ENCODE data around the gene KIDINS220.

KIDINS220 gene

DNA sequence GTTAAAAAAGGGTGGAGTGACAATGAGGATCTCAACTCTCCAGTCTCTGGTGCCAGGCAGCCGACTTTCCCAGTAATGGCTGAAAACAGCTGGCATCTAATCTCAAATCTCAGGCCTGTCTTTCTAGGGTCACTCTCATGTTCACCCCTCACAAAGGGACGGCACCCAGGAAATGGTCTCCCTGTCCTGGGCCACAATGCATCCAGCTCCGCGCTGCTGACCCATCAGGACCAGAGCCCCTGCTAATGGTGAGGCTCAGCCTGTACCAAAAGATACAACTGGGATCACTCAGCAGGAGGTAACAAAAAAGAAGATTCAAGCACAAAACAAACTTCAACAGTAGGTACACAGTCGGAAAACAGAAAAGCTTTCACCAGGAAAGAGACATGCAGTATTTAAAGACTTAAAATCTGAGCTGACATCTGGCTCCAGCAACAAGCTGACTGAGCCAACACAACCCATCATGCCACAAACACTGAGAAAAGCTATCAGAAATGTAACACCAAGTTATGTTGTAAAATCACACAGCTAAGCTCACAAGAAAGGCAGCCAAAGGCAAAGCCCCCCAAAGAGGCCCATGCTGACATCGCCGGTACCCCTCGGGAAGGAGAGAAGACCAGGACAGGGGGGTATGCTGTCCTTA lies 13.6 kb upstream of the KIDINS220 start:
- DNase-seq = no peak

DNA sequence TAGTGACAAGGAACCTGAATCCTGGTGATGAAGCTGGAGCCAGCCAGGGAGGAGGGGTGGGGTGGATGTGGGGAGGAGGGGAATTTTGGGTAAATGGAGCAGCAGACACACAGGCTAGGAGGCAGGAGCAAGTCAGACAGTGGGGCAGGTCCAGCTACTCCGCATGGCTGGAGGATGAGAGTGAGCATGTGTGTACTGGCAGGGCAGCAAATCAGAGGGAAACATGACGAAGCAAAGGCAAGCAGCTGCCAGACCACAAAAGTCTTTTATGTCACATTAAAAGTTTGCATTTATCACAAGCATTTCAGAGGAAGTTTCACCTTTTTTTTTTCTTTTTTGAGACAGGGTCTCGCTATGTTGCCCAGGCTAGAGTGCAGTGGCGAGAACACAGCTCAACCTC lies 11.9 kb upstream of the KIDINS220 start:
- DNase-seq = no peak

DNA sequence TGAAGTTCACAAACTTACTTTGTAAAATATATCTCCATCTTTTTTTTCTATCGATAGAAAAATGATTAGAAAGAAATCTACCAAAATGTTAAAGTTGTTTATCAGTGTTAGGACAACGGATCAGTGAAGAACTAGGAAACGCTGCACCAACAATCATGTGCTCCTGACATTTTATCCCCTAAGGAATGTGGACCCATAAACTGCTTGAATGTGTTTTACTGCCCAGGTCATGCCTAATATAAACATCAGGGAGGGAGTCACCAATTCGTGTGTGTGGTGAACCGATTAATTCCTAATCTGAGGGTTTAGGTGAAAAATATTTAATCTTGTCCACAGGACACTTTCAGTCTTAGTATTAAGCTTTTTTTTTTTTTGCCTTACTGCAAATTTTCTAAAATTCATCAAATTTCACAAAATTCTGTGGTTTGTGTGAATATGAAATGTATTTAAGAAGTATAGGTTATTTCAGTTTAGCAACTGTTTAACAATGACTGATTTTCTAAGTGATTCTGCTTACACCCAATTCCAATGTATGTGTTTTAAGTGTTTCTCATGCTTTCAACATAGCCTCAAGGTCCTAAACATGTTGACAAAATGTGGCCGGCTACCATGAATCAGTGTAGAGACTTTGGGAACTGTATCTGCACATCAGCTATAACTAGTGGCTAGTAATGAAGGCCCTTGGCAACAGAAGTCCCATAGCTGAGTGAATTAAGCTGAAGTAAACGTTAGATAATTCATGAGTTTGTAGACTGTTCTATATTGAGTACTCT lies 11.1 kb upstream of the KIDINS220 start:
- no peak for DNase-seq

DNA sequence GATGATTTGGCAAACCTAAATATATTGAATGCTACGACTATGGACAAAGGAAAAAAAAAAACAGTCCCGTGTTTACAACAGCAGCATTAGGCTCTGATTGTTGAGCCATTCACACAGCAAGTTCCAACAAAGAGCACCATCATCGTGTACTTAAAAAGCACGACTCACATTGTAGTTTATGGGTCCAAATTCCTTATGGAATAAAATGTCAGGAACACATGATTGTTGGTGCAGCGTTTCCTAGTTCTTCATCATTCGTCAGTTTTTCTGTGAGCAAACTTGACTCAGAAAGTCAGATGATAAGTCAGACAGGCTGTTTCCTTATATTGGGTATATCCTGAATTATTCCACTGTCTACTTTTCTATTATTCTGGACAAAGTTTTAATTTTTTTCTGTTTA lies 10.0 kb upstream of the KIDINS220 start:
- DNase-seq = no peak

DNA sequence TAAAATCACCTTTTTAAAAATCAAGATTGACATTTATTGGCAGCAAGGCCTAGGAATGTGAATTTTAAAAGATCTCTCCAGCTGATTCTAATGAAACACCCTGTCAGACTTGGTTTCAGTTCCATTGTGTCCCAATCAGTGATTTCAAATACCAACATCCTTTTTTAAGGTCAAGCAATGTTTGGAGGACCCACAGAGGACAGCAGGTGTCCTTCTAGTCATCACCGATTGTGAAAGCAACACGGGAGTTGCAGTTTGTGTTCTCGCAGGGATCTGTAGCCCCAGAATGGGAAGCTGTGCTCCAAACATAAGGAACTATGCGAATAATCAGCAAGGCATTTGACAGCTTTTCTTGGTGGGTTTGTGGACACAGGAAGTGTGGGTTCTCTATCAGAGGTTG lies 4.5 kb upstream of the KIDINS220 start:
- DNase-seq = no peak

DNA sequence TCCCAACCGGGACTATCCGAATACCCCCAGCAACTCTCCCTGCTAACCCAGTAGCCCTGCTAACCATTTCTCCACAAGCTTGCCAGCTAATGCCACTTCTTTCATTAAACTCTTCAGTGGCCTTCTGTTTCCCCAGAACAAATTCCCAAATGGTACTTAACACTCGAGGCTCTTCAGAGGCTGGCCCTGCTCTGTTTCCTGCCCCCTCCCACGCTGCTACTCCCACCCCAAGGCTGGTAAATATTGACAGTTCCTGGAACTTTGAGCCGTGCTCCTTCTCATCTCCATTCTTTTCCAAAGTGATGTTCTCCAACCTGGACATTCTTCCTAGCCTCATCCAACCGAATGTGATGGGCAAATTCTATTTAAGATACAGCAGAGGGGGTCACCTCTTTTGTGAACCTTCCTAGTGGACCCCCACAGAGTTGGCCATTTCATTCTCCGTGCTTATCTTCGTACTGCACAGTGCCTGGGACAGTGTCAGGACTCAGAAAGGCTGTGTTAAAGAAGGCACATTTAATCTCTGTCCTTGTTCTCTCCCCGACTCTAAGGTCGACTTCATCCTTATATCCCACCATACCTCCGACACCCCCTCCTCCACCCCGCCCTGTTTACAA lies 3.2 kb upstream of the KIDINS220 start:
- DNase-seq = no peak

DNA sequence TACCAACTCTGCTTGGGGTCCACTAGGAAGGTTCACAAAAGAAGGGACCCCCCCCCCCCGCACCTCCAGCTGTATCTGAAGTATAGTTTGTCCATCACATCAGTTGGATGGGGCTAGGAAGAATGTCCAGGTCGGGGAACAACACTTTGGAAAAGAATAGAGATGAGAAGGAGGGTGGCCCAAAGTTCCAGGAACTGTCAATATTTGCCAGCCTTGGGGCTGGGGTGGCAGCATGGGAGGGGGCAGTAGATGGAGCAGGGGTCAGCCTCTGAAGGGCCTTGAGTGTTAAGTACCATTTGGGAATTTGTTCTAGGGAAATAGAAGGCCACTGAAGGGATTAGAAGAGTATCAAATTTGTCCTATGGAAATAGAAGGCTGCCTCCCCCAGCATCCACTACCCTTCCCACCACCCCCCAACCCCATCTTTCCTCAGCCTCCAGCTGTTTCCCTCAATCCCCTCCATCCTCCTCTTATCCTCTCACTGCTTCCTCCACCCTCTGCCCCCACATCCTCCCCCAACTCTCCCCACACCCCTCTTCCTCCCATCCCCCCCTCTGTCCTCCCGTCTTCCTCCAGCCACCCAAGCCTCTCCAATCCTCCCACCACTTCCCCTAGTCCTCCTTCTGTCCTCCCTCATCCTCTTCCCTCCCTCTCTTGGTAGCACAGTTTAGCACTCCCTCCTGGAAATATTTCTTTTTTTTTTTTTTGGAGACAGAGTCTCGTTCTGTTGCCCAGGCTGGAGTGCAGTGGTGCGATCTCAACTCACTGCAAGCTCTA lies 2.0 kb upstream of the KIDINS220 start:
- no peak for DNase-seq

DNA sequence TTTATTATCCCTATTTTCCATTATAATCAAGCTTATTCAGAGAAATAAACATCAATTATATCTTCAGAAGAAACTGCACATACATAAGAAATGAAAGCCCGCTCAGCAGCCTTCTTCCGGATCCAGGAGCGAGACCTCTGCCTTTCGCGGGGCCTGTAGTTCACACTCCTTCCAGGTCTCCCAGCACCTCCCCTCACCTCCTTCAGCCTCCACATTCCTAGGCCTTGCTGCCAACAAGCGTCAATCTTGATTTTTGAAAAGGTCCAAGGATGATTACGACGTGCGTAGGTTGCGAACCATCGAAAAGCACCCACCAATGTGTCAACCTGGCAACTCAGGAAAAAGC lies 355 bp upstream of the KIDINS220 start:
- DNase-seq = no peak

DNA sequence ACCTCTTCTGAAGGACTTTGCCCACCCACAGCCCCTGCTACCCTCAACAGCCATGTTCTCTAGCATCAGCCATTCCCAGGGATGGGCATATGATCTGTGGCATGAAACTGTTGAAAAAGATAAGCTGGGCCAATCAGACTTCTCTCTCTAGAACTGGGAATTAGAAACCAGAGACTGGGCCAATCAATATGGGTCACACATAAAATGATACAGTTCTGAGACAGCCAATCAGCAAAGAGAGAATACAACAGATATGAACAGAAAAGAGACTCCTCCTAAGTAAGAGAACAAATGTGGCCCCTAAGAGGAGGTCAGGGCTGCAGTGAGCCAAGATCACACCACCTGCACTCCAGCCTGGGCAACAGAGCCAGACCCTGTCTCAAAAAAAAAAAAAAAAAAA lies 2.1 kb downstream of the KIDINS220 start:
- no peak for DNase-seq

DNA sequence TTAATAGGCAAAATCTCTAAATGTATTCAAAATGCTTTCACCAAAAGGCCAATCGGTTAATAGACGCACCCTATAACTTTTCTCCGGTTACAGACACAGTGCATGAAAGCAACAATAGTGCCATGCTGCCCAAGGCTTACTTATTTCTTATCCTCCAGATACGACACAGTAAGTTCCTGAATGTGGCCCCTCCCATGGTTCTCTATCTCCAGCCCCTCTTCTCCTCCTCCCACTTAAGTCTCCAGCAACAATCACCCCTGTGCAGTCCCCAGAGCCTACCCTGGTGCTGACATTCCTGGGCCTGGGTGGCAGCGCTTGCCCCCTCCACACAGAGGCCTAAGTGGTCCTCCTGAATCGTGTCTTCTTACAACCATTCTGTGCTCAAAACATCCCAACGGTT lies 3.6 kb downstream of the KIDINS220 start:
- DNase-seq = no peak

DNA sequence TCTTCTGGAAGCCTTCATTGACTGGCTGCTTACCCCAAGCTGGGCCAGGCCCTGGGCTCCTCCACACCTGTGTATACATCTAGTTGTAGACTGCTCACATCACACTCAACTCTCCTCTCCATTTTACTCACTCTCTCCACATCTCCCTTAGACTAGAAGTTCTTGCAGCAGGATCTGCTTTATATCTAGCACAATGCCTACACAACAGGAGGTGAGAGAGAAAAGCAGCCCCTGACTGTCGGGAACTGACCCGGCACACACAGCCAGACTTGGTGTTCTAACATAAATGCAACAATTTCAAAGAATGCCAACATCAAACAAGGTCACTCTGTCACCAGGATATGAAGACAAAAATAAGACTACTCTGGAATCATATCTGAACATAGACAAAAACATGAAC lies 5.9 kb downstream of the KIDINS220 start:
- DNase-seq = no peak

DNA sequence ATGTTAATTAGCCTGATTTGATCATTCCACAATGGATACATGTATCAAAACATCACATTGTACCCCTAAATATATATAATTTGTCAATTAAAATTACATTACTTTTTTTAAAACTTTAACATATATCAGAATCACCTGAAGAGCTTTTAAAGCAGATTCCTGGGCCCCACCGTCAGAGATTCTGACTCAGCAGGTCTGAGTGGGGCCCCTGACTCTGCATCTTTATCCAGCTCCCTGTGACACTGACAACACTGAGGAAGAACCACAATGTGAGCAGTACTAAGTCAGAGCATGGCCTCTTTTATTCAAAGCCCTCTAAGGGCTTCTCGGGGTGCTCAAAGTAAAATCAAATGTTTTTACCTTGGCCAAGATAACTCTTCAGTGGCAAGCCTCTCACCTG lies 9.7 kb downstream of the KIDINS220 start:
- no peak for DNase-seq

DNA sequence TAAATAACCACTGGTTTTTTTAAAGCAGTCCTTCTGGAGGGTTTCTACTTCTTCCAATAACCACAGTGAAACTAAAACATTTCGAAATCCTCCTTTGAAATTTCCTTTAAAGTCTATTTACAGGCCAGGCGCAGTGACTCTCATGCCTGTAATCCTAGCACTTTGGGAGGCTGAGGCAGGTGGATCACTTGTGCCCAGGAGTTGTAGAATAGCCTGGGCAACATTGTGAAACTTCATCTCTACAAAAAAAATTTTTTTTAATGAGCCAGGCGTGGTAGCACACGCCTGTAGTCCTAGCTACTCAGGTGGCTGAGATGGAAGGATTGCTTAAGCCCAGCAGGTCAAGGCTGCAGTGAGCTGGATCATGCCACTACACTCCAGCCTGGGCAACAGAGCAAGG lies 15.2 kb downstream of the KIDINS220 start:
- DNase-seq = no peak

DNA sequence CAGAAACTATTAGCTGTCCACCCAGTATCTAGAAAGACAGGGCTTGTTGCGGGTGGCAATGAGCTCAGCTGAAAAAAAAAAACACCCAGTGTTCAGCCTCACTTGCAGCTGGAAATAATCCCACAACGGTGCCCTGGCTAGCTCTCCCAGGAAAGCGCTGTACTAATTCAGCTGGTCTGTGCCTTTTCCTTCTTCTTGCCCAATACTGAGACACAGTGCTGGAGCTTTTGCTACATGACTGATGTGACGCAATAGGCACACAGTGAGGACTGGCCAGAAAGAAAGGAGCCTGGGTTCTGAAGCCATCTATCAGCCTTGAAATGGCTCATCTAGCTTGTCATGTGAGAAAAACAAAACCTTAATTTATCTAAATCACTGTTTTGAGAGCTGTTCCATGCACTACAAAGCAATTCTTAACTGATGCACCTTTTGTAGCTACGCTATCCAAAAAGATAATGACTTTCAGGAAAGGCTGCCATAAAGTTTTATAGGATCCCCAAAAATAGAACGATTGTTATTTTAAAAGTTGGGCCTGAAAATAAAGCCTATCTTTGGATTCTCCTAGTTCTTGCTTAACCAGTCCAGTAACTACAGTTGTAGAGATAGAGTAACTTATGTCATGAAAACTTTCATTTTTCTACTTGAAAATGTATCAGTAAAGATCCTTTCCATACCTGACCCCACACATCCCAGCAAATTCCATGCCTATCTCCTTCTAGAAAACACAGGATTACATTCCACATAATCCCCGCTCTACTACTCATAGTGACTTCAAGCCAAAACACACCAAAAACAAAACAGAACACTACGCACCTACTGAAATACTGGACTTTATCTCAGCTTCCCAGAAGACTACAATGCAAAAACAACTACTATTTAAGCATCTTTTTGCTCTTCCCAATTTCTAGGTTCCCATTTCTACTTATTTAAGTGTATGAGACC lies 15.9 kb downstream of the KIDINS220 start:
- no peak for DNase-seq

DNA sequence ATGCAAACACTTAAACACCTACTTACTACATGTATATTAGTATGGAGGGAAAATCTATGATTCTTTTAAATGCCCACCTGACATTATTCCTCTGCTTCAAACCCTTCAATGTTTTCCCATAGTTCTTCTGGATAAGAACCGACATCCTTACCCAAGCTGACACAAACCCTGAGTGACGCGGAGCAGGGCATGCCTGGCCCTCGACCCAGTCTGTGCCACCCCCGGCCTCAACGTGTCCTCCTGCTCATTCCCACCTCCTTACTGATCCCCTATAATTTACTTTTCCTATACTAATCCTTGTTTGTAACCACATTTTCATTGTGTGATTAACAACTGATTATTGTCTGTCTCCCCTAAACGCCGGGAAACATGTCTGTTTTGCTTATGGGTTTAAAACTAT lies 17.5 kb downstream of the KIDINS220 start:
- no peak for DNase-seq

DNA sequence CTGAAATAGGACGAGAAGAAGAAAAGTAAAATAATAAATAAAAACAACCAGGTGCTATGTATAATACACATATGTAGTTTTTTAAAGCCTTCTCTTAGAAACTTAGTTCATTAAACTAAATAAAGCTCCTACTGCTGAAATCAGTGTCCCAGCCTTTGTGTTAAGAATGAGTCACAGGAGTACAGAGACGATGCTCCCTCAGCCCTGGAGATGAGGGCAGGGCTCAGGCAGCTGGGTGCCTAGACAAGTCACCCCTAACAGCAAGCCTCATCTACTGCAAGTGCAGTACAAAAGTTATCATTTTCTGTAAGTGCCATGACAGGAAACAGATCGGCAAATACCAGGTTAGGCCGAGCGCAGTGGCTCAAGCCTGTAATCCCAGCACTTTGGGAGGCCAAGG lies 18.2 kb downstream of the KIDINS220 start:
- DNase-seq = no peak

DNA sequence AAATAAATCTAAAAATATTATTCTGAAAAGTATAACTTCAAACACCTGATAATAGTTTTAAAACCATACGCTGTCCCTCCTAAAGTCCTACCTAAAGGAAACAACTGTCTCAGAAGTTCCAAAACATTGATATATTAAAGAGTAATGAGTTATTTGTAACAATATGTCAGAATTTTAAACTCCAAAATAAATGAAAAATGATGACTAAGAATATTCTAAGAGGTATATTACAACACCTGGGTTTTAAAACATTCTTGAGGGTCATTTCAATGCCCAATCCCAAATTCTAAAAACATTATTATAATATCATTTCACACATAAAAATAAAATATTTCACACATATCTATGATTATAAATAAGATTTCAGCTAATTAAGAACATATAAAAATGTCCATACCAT lies 20.2 kb downstream of the KIDINS220 start:
- DNase-seq = no peak

DNA sequence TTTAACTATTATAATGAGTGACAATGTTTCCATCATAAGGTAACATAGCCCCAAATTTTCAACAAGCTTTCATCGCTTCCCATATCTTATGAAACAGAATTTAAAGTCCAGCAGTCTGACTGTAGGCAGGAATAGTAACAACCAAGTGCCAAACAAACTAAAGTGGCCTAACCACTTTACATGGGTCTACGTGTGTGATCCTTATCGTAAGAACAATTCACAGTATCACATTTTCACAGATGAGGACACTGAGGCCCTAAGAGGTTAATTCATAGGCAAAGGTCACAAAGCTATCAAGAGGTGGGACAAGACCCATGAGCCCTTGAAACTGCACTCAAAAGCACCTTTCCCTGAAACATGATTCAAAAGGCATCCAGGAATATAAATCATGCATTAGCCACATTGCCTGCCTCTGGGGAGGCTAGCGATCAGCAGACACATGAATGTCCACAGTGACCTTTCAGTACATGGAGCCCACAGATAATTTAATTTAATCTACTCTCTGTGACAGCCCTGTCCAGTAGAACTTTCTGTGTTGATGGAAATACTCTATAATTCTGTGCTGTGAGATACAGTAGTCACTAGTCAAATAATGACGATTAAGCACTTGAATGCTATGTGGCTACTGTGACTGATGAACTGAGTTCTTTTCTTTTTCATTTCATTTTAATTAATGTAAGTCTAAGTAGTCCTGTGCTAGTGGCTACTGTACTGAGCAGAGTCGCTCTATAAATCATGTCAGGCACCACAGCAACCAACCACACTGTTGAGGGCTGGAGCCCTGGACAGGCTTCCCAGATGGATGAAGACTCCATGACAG lies 30.3 kb downstream of the KIDINS220 start:
- no peak for DNase-seq

DNA sequence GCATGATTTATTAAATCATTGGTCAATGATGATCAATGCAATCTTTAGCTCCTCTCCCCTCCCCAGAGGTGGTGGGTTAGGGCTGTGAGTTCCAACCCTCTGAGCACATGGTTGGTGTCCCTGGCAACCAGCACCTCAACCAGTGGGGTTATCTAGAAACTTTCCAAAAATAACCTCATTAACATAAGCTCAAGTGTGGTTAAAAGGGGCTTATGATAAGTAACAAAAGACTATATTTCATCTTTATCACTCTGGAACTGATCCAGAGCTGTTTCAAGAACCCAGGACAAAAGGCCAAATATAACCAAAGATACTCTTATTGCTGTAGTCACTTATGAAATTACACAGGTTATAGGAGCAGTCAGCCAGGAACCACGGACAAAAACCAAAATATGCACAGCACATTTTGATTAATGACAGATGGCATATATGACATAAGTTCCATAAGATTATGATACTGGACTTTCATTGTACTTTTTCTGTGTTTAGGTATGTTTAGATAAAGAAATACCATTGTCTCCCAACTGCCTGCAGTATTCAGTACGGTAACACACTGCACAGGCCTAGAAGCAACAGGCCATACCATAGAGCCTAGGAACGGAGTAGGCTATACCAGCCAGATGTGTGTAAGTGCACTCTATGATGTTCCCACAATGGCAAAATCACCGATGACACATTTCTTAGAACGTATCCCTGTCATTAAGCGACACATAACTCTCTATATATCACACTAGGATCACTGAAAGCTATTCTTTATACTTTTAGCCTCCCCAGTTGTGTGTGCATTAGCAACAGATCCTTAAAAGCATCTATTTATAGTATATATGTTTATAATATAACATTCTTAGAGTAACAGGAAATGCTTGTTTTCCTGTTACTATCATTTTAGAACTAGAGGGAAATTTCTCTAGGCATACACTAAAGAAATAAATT lies 31.9 kb downstream of the KIDINS220 start:
- no peak for DNase-seq

DNA sequence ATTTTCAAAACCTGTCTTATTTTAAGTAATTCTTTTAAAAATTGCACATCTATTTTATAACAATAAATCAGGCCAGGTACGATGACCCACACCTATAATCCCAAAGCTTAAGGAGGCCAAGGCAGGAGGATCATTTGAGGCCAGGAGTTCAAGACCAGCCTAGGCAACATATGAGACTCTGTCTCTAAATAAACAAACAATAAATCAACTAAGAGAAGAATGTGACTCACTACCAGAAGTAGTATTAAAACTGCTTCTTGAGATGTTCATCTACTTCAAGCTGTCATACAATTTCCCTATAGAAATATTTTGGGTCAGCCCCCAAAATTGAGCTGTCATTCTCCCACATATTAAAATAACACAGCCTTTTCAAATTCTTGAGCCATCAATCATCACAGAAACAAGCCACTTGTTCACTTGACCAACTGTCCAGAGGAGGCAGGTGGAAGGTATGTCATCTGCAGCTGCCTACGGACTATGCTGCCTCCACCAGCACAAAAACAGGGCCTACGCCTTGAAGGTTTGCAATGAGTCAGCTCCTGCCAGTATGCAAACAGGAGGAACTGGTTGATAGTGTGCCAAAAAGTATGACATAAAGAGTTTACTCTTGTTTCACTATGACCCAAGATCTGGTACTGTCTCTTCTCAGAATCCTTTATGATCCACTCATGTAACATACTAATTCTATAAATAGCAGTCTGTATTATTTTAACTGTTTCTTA lies 33.6 kb downstream of the KIDINS220 start:
- DNase-seq = no peak

All from NCI-H1048 (cell line).